K562 treated with DMSO at 1 percent for 12 hours (cell line): Measurements from ENCODE around the gene KIF18B. TPM values are rescaled to one million over a fixed set of nuclear protein-coding genes. Genes with fewer than 3 reads are reported as not detected.

Source experiments
- total RNA-seq: library from RNA; unstranded; fragments of 300-600 nt; gene quantifications from 2 replicates; pipeline ENCODE4 v1.2.3, GENCODE V29; 2022; ENCODE audit not compliant: insufficient read depth

Gene KIF18B
- 9.7 and 24.0 TPM in 2 replicates for total RNA-seq

DNA sequence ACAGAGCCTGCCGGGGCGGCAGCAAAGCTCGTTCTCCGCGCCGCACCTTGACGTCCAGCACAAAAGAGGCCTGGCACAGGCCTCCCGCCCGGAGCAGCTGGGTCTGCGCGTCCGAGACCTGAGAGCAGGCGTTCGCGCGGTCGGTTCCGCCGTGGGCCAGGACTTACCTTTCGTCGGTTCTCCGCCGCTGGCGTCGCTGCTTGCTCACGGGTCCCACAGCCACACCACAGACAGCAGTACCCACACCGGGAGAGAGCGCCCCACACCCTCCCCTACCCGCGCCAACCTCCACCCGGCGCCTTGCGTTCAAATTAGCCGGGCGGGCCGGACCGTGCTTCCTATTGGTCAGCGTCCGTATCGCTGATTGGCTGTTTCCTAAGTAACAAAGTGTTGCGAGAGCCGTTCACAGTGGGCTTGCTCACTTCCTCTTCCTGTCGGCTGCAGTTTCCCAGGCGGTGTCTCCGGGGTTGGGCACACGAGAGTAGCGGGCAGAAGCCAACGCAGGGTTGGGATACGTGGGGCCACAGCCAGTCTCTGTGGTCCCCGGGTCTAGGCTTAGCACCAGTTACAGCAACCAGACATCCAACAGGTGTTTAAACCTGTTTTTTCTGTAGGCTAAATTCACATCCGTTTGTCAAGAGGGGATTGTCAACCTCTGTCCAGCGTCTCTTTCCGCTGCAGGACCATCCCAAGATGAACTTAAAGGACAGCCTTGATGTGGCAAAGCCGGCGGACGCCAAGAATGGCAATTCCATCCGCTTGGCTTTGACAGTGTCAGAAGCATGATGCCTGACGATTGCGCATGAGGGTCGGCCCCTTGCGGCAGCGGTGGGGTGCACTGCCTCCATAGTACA, at the start of gene KIF18B:
Gene KIF18B (minus strand): TSS at position 313 of the 854 bp plus-strand sequence. CDS start 11,429 bp downstream, outside the sequence.

DNA sequence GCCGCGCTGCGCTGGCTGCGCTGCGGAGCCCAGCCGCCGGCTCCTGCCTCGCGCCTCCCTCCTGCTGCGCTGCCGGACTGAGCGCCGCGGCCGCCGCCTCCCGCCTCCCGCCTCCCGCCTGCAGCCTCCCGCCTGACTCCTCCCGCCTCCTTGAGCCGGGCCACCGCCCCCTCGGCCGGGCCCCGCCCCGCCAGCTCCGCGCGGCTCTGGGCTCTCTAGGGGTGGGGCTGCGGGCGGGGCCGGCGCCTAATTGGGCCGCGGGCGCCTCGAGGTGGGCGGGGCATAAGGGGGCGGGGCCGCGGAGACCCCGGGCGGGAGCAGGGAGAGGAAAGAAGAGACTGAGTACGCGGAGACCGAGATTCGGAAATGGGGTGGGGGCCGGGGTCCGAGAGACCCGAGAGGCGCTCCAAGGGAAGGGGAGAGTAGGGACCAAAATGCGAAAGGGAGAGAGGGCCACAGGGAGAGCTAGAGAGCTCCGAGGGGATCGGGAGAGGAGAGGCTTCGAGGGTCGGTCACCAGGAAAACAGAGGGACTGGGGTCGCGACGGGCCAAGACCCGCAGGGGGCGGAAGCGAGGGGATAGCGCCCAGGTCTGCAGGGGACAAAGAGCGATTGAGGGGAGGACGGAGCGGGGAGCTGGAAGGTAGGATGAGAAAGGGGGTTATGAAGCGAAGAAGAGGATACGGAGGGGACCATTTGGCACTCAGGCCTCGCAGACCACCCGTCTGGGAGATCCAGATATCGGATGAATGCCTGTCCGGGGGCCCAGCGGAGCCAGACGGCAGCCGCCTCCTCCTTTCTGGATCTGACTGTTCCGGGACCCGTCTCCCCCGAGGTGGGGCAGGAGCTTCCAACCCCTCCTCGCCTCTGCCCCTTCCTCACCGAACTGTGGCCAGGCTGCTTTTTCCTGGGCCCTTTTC, 20.9 kb upstream of the KIF18B start, which contains the start of gene C1QL1:
Gene C1QL1 (minus strand): TSS at position 79 of the 919 bp plus-strand sequence. CDS start 255 bp downstream, outside the sequence.

DNA sequence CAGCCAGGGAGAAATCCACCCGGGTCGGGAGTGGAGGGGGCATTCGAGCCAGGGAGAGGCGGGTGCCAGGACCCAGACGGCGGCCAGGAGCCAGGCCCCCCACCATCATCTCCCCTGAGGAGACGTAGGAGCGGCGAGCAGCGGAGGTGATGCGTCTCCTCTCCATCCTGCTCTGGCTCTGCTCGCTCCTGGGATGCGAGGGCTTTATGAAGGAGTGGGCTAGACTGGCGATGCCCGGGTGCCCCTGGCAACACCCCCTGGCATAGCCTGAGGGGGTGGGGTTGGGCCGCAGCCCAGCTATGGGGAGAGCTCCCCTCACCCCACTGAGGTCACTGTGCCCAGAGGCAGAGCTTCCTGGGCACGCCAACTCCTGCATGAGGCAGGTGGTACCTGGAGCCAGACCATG, 32.2 kb downstream of the KIF18B start, which contains the start of gene GFAP:
Gene GFAP (minus strand): TSS at position 180 of the 406 bp plus-strand sequence. CDS start 14 bp downstream, at position 166.

DNA sequence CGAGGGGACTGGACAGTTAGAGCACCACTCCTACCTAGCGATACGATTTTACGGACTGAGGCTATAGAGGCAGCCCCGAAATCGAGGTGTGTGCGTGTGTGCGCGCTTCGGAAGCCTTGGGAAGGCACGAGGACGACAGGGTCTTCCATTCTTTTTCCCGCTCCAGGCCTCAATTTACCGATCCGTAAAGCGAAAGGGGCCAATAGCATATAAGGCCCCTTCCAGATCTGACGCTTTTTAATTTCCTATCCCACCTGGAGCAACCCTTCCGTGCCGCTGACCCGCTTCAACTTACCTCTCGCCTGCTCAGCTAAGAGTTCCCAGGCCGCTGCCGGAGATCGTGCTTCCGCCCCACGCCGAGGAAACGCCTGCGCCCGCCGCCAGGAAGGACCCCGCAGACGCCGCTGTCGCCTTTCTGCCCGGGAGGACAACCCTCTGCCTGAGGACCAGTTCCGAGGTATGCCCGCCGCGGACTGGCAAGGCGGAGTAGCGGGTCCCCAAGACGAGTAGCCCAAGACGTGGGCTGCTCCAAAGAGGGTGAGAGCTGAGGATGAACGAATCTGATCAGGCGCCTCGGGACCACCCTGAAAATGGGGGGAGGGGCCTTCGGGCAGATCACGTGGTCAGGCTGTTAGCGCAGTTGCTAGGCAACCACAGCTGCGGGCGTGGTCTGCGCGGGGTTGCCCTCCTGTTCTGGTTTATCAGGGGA, 48.3 kb downstream of the KIF18B start, which contains the start of gene EFTUD2:
Gene EFTUD2 (minus strand): TSS at position 372 of the 709 bp plus-strand sequence. CDS start 4,924 bp downstream, outside the sequence.

Other genes with a start within 250 kb of the KIF18B start
- gene DBF4B, start 239.1 kb downstream of the KIF18B start, total RNA-seq, result 10.1 and 25.6 TPM in 2 replicates
- gene ADAM11, start 188.8 kb downstream of the KIF18B start, total RNA-seq, result 1.5 TPM in 1 of 2 replicates, not detected in the other
- 0.36 TPM in 1 of 2 replicates, not detected in the other for gene GJC1, start 117.5 kb downstream of the KIF18B start, total RNA-seq
- not detected in 2 replicates for gene HIGD1B, start 99.9 kb downstream of the KIF18B start, total RNA-seq
- 54.1 and 93.8 TPM in 2 replicates for gene EFTUD2, start 48.3 kb downstream of the KIF18B start, total RNA-seq
- gene GFAP, start 32.3 kb downstream of the KIF18B start, total RNA-seq, result 2.4 and 3.9 TPM in 2 replicates
- gene C1QL1, start 20.5 kb upstream of the KIF18B start, total RNA-seq, result 1.3 and 1.7 TPM in 2 replicates
- 34.3 and 53.4 TPM in 2 replicates for gene DCAKD, start 103.9 kb upstream of the KIF18B start, total RNA-seq
- gene NMT1, start 113.5 kb upstream of the KIF18B start, total RNA-seq, result 101 and 125 TPM in 2 replicates
- 9.7 and 13.1 TPM in 2 replicates for gene PLCD3, start 184.7 kb upstream of the KIF18B start, total RNA-seq
- gene ACBD4, start 187.9 kb upstream of the KIF18B start, total RNA-seq, result 8.4 and 17.7 TPM in 2 replicates
- 21.7 and 39.1 TPM in 2 replicates for gene HEXIM1, start 200.7 kb upstream of the KIF18B start, total RNA-seq
- gene HEXIM2, start 214.1 kb upstream of the KIF18B start, total RNA-seq, result 7.4 and 7.9 TPM in 2 replicates